Measurements from ENCODE around the gene CACNG8.
"Not testable (repeated sequence)": the region's sequence is repeated elsewhere in the genome, so short reads cannot be mapped to it uniquely, and the experiment has no call there.

The CACNG8 gene

GRCh38 chr19:54029930-54030490 lies 67.3 kb downstream of the CACNG8 start:
- H3K4me3 ChIP-seq (replicated peaks; ENCODE audit: low read depth, low read length): no peak overlapping the region
- H3K36me3 ChIP-seq (ENCODE audit: control insufficient read depth, insufficient read depth, low read length): no peaks in the 10 kb centered on the region
- TF ChIP-seq CTCF (IDR thresholded peaks at IDR 0.05; ENCODE audit: insufficient read depth, low read length, poor library complexity, severe bottlenecking): peak; percentile 76
- no peak for DNase-seq (ENCODE audit: extremely low read depth, insufficient read length)
- no peaks in the 10 kb centered on the region for H3K27me3 ChIP-seq (replicated peaks; ENCODE audit: control insufficient read depth, insufficient read depth, low read length)

GRCh38 chr19:54030895-54031586 lies 68.3 kb downstream of the CACNG8 start:
- Histone ChIP-seq H3K27me3 (replicated peaks; ENCODE audit: control insufficient read depth, insufficient read depth, low read length) (no peaks in the 10 kb centered on the region), H3K4me3 (replicated peaks; ENCODE audit: low read depth, low read length) (no peak overlapping the region), H3K36me3 (ENCODE audit: control insufficient read depth, insufficient read depth, low read length) (no peaks in the 10 kb centered on the region)
- DNase-seq (ENCODE audit: extremely low read depth, insufficient read length): no peak
- TF ChIP-seq CTCF (IDR thresholded peaks at IDR 0.05; ENCODE audit: insufficient read depth, low read length, poor library complexity, severe bottlenecking): peak; percentile 24

- DNase-seq (ENCODE audit: extremely low read depth, insufficient read length): no peak
- Histone ChIP-seq H3K4me3 (replicated peaks; ENCODE audit: low read depth, low read length) (no peak overlapping the region), H3K36me3 (ENCODE audit: control insufficient read depth, insufficient read depth, low read length) (no peaks in the 10 kb centered on the region), H3K27me3 (replicated peaks; ENCODE audit: control insufficient read depth, insufficient read depth, low read length) (no peaks in the 10 kb centered on the region)
- no peak for TF ChIP-seq CTCF (IDR thresholded peaks at IDR 0.05; ENCODE audit: insufficient read depth, low read length, poor library complexity, severe bottlenecking)
Measured at GRCh38 chr19:54035215-54036178, 72.8 kb downstream of the CACNG8 start.

GRCh38 chr19:54036542-54036941 lies 73.8 kb downstream of the CACNG8 start:
- H3K27me3 ChIP-seq (replicated peaks; ENCODE audit: control insufficient read depth, insufficient read depth, low read length); DNase-seq (ENCODE audit: extremely low read depth, insufficient read length); H3K36me3 ChIP-seq (ENCODE audit: control insufficient read depth, insufficient read depth, low read length); H3K4me3 ChIP-seq (replicated peaks; ENCODE audit: low read depth, low read length): not testable (repeated sequence)
